ENCODE measurements around the gene MAP2K7.

MAP2K7 gene

DNA sequence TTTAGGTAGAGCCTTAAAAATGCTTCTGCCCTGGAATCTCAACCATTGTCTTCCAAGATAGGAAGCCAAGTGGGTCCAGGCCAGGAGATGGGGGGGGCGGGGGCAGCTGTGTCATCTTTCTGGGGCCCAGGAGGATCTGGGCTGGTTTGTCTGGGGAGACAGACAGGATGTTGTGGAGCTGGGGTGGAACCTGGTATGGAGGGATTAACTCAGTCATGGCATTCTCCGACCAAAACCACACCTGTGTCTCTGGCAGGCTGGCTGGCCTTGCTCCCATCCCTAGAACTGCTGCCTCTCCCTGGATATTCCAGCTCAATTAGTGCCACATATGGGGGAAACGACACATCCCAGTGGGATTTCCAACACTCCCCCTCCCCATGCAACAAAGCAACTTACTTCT, 2.7 kb upstream of the MAP2K7 start:
- H3K9me3 ChIP-seq (ENCODE audit: insufficient read depth, low read length, severe bottlenecking): no peaks in the 10 kb centered on the region
- no peaks in the 10 kb centered on the region for H3K27me3 ChIP-seq (ENCODE audit: insufficient read depth, low read length, poor library complexity)
- no peak for ATAC-seq (ENCODE audit: insufficient read depth, low read depth)
- no peak overlapping the region for H3K4me2 ChIP-seq (ENCODE audit: insufficient read depth, low read length)
- H4K20me1 ChIP-seq (ENCODE audit: insufficient read depth, low read length): peaks cover 19% of the 10 kb centered on the region
- no peak overlapping the region for H2AFZ ChIP-seq (ENCODE audit: low read depth, low read length)
- TF ChIP-seq, protein P1, sequence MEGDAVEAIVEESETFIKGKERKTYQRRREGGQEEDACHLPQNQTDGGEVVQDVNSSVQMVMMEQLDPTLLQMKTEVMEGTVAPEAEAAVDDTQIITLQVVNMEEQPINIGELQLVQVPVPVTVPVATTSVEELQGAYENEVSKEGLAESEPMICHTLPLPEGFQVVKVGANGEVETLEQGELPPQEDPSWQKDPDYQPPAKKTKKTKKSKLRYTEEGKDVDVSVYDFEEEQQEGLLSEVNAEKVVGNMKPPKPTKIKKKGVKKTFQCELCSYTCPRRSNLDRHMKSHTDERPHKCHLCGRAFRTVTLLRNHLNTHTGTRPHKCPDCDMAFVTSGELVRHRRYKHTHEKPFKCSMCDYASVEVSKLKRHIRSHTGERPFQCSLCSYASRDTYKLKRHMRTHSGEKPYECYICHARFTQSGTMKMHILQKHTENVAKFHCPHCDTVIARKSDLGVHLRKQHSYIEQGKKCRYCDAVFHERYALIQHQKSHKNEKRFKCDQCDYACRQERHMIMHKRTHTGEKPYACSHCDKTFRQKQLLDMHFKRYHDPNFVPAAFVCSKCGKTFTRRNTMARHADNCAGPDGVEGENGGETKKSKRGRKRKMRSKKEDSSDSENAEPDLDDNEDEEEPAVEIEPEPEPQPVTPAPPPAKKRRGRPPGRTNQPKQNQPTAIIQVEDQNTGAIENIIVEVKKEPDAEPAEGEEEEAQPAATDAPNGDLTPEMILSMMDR (IDR thresholded peaks at IDR 0.05; ENCODE audit: borderline replicate concordance, extremely low read depth, low read length, poor library complexity, severe bottlenecking): no peak
- no peak for TF ChIP-seq EZH2 (IDR thresholded peaks at IDR 0.05; ENCODE audit: borderline replicate concordance, low read depth, low read length, severe bottlenecking)
- no peak overlapping the region for H3K9ac ChIP-seq (ENCODE audit: low read depth, low read length)
- peaks cover 28% of the 10 kb centered on the region for H3K79me2 ChIP-seq (ENCODE audit: insufficient read depth, low read length)
- peaks cover 28% of the 10 kb centered on the region for H3K4me1 ChIP-seq (ENCODE audit: insufficient read depth, low read length)
- peaks cover 16% of the 10 kb centered on the region for H3K36me3 ChIP-seq (ENCODE audit: insufficient read depth, low read length)
- no peak overlapping the region for H3K27ac ChIP-seq (ENCODE audit: low read length)
- DNase-seq: no peak
- H3K4me3 ChIP-seq (ENCODE audit: low read depth in 1 of 2, low read length in 2 of 2): no peak overlapping the region

DNA sequence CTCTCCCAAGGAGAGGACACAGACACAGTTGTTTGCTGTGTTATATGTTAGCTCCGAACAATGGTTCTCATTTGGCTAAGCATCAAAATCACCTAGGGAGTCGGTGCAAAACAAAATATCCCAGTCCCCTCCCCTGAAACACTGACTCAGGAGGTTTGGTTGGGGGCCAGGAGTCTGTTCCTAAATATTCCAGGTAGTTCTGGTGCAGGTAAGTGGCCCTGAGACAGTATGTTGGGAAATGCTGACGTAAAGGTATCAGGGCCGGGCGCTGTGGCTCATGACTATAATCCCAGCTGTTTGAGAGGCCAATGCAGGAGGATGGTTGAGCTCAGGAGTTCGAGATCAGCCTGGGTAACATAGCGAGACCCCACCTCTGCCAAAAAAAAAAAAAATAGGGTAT, 2.3 kb upstream of the MAP2K7 start:
- no peak overlapping the region for H3K27ac ChIP-seq (ENCODE audit: low read length)
- DNase-seq (no peak), ATAC-seq (ENCODE audit: insufficient read depth, low read depth) (no peak)
- H3K4me3 ChIP-seq (ENCODE audit: low read depth in 1 of 2, low read length in 2 of 2): no peak overlapping the region
- H3K4me1 ChIP-seq (ENCODE audit: insufficient read depth, low read length): peaks cover 32% of the 10 kb centered on the region
- H3K4me2 ChIP-seq (ENCODE audit: insufficient read depth, low read length): no peak overlapping the region
- peaks cover 32% of the 10 kb centered on the region for H3K79me2 ChIP-seq (ENCODE audit: insufficient read depth, low read length)
- no peaks in the 10 kb centered on the region for H3K27me3 ChIP-seq (ENCODE audit: insufficient read depth, low read length, poor library complexity)
- H2AFZ ChIP-seq (ENCODE audit: low read depth, low read length): no peak overlapping the region
- no peak overlapping the region for H3K9ac ChIP-seq (ENCODE audit: low read depth, low read length)
- peaks cover 23% of the 10 kb centered on the region for H4K20me1 ChIP-seq (ENCODE audit: insufficient read depth, low read length)
- TF ChIP-seq, protein P1 (IDR thresholded peaks at IDR 0.05; ENCODE audit: borderline replicate concordance, extremely low read depth, low read length, poor library complexity, severe bottlenecking): no peak
- no peak for TF ChIP-seq EZH2 (IDR thresholded peaks at IDR 0.05; ENCODE audit: borderline replicate concordance, low read depth, low read length, severe bottlenecking)
- peaks cover 20% of the 10 kb centered on the region for H3K36me3 ChIP-seq (ENCODE audit: insufficient read depth, low read length)
- H3K9me3 ChIP-seq (ENCODE audit: insufficient read depth, low read length, severe bottlenecking): no peaks in the 10 kb centered on the region

DNA sequence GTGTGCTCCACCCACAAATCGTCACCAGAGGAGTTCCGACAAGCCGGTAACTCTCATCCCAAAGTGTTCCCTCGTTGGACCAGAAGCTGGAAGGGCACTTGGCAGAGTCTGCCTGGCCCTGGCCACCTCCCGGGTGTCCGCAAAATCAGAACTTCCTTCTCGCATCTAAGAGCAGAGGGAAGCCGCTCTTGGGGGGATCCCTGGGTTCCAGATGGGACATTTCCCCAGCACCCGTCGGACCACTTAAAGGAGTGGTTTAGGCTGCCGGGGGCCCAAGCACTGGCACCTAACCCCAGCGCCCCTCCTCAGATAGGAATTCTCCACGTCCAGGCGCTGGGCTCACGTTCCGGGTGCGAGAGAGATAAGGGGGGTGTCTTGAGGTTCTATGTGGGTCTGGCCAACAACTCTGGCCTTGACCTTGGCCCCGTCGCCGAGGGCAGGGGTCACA, 857 bp upstream of the MAP2K7 start:
- H3K27ac ChIP-seq (ENCODE audit: low read length): peak overlapping the region; percentile 86
- peak overlapping the region; percentile 89 for H2AFZ ChIP-seq (ENCODE audit: low read depth, low read length)
- TF ChIP-seq, protein P1 (IDR thresholded peaks at IDR 0.05; ENCODE audit: borderline replicate concordance, extremely low read depth, low read length, poor library complexity, severe bottlenecking): no peak
- no peak for TF ChIP-seq EZH2 (IDR thresholded peaks at IDR 0.05; ENCODE audit: borderline replicate concordance, low read depth, low read length, severe bottlenecking)

More for the DNA sequence above, 857 bp upstream of the MAP2K7 start:
- Histone ChIP-seq H4K20me1 (ENCODE audit: insufficient read depth, low read length) (peaks cover 33% of the 10 kb centered on the region), H3K4me1 (ENCODE audit: insufficient read depth, low read length) (peaks cover 33% of the 10 kb centered on the region), H3K9ac (ENCODE audit: low read depth, low read length) (peak overlapping the region; percentile 71), H3K9me3 (ENCODE audit: insufficient read depth, low read length, severe bottlenecking) (no peaks in the 10 kb centered on the region), H3K4me3 (ENCODE audit: low read depth in 1 of 2, low read length in 2 of 2) (peak overlapping the region; percentile 42 to 79), H3K27me3 (ENCODE audit: insufficient read depth, low read length, poor library complexity) (no peaks in the 10 kb centered on the region), H3K79me2 (ENCODE audit: insufficient read depth, low read length) (peaks cover 45% of the 10 kb centered on the region), H3K36me3 (ENCODE audit: insufficient read depth, low read length) (peaks cover 30% of the 10 kb centered on the region), H3K4me2 (ENCODE audit: insufficient read depth, low read length) (peak overlapping the region; percentile 89)
- ATAC-seq (ENCODE audit: insufficient read depth, low read depth) (no peak), DNase-seq (no peak)

Data from DND-41 (cell line).